Panc1 (cell line): Measurements from ENCODE around the gene GNL2. TPM values are rescaled to one million over a fixed set of nuclear protein-coding genes. Genes with fewer than 3 reads are reported as not detected.

Source experiments
- ATAC-seq: fragments of 200-7000 bp; cut with Tn5 transposase; 2 replicates; pipeline ENCODE4 v1.9.1; 2020; ENCODE audit warnings: mild to moderate bottlenecking, moderate library complexity
- BruUV-seq: library from RNA; stranded (reverse); fragments of 400-500 nt; replicated peaks from 2 replicates; lab custom pipeline; 2021; lab: Mats Ljungman, UMichigan
- CTCF ChIA-PET: fragments of 300-600 bp; sonication (Branson Sonifier 250); formaldehyde crosslinking; loops from one replicate; lab custom pipeline; 2022; ENCODE audit warnings: antibody characterized with exemption; lab: Charles Lee
- POLR2A ChIA-PET: fragments of 300-600 bp; sonication (Branson Sonifier 250); formaldehyde crosslinking; loops from one replicate; lab custom pipeline; 2022; ENCODE audit warnings: antibody characterized with exemption; lab: Charles Lee
- DNase-seq: peaks from one replicate; pipeline ENCODE4 v3.0.0-alpha.2; 2010; ENCODE audit warnings: low read depth, low spot score
- H3K27ac ChIP-seq: 2 replicates; pipeline ENCODE4 v1.5.1; 2011; ENCODE audit warnings: mild to moderate bottlenecking, low read length, inconsistent platforms
- H3K27me3 ChIP-seq: fragments of 200-500 bp; sonication (Bioruptor generic); 2 replicates; pipeline ENCODE4 v1.6.0; 2014; ENCODE audit warnings: low read length, inconsistent platforms; ENCODE audit not compliant: control insufficient read depth, insufficient read depth
- H3K36me3 ChIP-seq: fragments of 200-500 bp; sonication (Bioruptor generic); 2 replicates; pipeline ENCODE4 v1.5.1; 2014; ENCODE audit warnings: inconsistent platforms, mild to moderate bottlenecking, low read length, moderate library complexity; ENCODE audit not compliant: control insufficient read depth, insufficient read depth
- H3K4me1 ChIP-seq: 2 replicates; pipeline ENCODE4 v1.5.1; 2011; ENCODE audit warnings: inconsistent platforms, mild to moderate bottlenecking, low read length, moderate library complexity; ENCODE audit not compliant: control insufficient read depth, insufficient read depth
- H3K4me3 ChIP-seq, 2 experiments: 2 replicates each; pipeline ENCODE4 v1.5.1; 2011 to 2012; ENCODE audit warnings: low read depth in 2 of 2, low read length in 2 of 2, mild to moderate bottlenecking in 2 of 2, inconsistent platforms in 1 of 2, moderate library complexity in 1 of 2
- H3K9me3 ChIP-seq: fragments of 200-500 bp; sonication (Bioruptor generic); 2 replicates; pipeline ENCODE4 v1.5.1; 2014; ENCODE audit warnings: low read depth, mild to moderate bottlenecking, inconsistent platforms, low read length, moderate library complexity; ENCODE audit not compliant: control insufficient read depth, insufficient read depth
- CTCF ChIP-seq: fragments of 450-650 bp; IDR thresholded peaks from 2 replicates; pipeline ENCODE4 v1.5.1; 2017; ENCODE audit warnings: mild to moderate bottlenecking
- POLR2AphosphoS5 ChIP-seq: IDR thresholded peaks from 2 replicates; pipeline ENCODE4 v1.6.1; 2012; ENCODE audit warnings: mild to moderate bottlenecking, low read depth, low read length, moderate library complexity
- REST ChIP-seq, 2 experiments: IDR thresholded peaks; 2 replicates each; pipeline ENCODE4 v1.6.1; 2011 to 2012; ENCODE audit warnings: low read depth in 2 of 2, control low read depth in 1 of 2, low read length in 1 of 2, mild to moderate bottlenecking in 1 of 2, moderate library complexity in 1 of 2; ENCODE audit not compliant: insufficient read depth in 1 of 2
- SIN3A ChIP-seq: IDR thresholded peaks from 2 replicates; pipeline ENCODE4 v1.6.1; 2012; ENCODE audit warnings: low read depth, mild to moderate bottlenecking, low read length, moderate library complexity, borderline replicate concordance; ENCODE audit not compliant: insufficient read depth
- TCF7L2 ChIP-seq: IDR thresholded peaks from 2 replicates; pipeline ENCODE4 v1.6.1; 2011; ENCODE audit warnings: mild to moderate bottlenecking, low read depth, low read length, inconsistent platforms
- in situ Hi-C: cut with HindIII; loops from 2 replicates; pipeline ENCODE4 v1.10.0; 2016; ENCODE audit warnings: low sequenced_read_pairs, low pct_unique_long_range_greater_than_20kb
- intact Hi-C: fragments of 100-400 bp; cut with micrococcal nuclease; formaldehyde crosslinking; loops from one replicate; pipeline ENCODE4 v1.10.0; 2022; ENCODE audit not compliant: unreplicated experiment
- total RNA-seq: library from RNA; stranded (reverse); gene quantifications from one replicate; pipeline ENCODE4 v1.2.1, GENCODE V29; 2021; ENCODE audit not compliant: unreplicated experiment

Gene GNL2
- total RNA-seq, 1 experiment from 2014 or later, result 73.4 TPM

GRCh38 chr1:37622131-37622530, 26.4 kb upstream of the GNL2 start:
- peaks cover 10% of the 10 kb centered on the region for H3K27me3 ChIP-seq
- no peaks in the 10 kb centered on the region for H3K9me3 ChIP-seq
- POLR2A ChIA-PET, result no interaction called here
- ATAC-seq, result no peak
- CTCF ChIA-PET, result interaction anchor here (1.2 kb wide), 1 partner anchor 68 kb away, joined by 5 read pairs; a partner anchor contains a TSS
- TF ChIP-seq CTCF (no peak), POLR2AphosphoS5 (no peak), REST (IDR thresholded peaks at IDR 0.05; ENCODE audit: insufficient read depth in 1 of 2, low read depth in 2 of 2, low read length in 1 of 2) (no peak), SIN3A (no peak), TCF7L2 (no peak)
- intact Hi-C loops (no loop called here), in situ Hi-C loops (no loop called here)
- DNase-seq, result no peak
- no peak overlapping the region for H3K4me3 ChIP-seq
- H3K4me1 ChIP-seq, result no peaks in the 10 kb centered on the region
- BruUV-seq, result no TSS peak
- no peaks in the 10 kb centered on the region for H3K36me3 ChIP-seq
- no peak overlapping the region for H3K27ac ChIP-seq

- intact Hi-C loops, result no loop called here
- TF ChIP-seq SIN3A (no peak), TCF7L2 (no peak), REST (IDR thresholded peaks at IDR 0.05; ENCODE audit: insufficient read depth in 1 of 2, low read depth in 2 of 2, low read length in 1 of 2) (no peak), CTCF (no peak), POLR2AphosphoS5 (no peak)
- H3K27me3 ChIP-seq, result peaks cover 13% of the 10 kb centered on the region
- H3K36me3 ChIP-seq, result no peaks in the 10 kb centered on the region
- POLR2A ChIA-PET, result no interaction called here
- DNase-seq, result no peak
- H3K9me3 ChIP-seq, result no peaks in the 10 kb centered on the region
- no peaks in the 10 kb centered on the region for H3K4me1 ChIP-seq
- CTCF ChIA-PET, result interaction anchor here (1.2 kb wide), 1 partner anchor 69 kb away, joined by 5 read pairs; a partner anchor contains a TSS
- ATAC-seq, result no peak
- H3K27ac ChIP-seq, result no peak overlapping the region
- BruUV-seq, result no TSS peak
- H3K4me3 ChIP-seq, result no peak overlapping the region
- in situ Hi-C loops, result no loop called here
Measured at GRCh38 chr1:37621326-37621870, 25.7 kb upstream of the GNL2 start.
